AML-193 (cell line): ENCODE data around the gene FKBP9.
"Not testable (repeated sequence)": the region's sequence is repeated elsewhere in the genome, so short reads cannot be mapped to it uniquely, and the experiment has no call there.

Experiments used
- DNase-seq, 2 experiments: peaks; one replicate each; lab custom pipeline; 2025; lab: John Stamatoyannopoulos, UW

The FKBP9 gene

DNA sequence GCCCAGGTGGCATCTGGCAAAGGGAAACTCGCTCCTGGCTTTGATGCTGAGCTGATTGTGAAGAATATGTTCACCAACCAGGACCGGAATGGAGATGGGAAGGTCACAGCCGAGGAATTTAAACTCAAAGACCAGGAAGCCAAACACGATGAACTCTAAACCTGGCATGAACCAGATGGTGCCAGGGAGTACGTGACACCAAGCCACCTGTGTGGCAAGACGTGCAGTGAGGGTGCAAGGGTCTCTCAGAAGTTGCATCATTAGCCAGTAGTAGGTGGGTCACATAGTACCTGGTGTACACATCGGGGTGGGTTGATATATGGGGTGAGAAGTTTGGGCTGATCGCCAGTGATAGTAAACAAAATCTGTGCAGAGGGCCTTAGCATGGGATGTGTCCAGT lies 48.0 kb downstream of the FKBP9 start:
- not testable (repeated sequence) for DNase-seq

DNA sequence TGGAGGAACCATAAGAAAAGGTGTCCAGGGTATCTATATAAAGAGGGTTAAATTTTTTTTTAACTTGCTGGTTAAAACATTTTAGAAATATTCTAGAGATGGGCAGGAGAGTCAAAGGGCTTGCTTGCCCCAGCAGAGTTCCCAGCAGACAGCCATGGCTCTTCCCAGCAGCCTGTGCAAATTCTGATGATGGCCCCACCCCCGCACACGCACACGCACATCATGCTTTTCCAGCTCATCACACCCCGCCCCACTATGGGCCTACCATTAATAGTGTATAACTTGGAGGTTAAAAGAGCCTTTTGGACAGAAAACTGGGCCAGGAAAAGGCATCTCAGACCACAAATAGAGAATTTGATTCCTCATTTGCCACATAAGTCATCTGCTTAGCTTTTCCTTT lies 48.5 kb downstream of the FKBP9 start:
- not testable (repeated sequence) for DNase-seq

DNA sequence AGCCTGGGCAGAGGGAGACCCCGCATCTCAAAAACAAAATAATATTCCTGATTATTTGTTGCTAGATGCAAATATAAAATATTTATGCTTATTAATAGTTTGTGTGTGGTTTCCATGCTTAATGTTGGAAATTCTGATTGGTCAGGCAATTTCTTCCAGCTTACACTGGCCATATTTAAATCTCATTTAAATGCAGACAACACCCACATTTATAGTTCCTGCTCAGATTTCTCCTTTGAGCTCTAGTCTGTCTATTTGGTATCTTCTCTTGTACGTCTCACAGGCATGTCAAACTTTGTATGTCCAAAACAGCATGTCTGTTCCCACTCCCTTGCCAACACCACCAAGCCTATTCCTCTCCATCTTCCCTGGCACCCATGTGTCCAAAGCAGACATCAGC lies 52.5 kb downstream of the FKBP9 start:
- DNase-seq, result no peak

DNA sequence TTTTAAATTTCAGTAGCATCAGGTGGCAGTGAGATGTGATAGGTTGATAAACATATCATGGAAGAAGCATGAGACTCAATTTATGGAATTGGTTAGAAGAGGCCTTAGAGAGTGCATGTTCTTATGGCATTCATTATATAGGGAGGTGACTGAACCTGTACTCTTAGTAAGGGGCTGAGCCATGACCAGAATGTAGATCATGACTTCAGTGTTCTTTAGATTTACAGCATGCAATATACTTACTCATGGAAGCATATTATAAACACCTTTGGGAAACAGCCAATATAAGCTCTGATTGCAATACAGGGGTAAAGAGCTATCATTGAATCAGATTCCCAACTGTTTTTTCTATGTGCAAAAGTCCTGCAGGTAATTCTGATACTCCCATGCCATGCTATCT lies 55.1 kb downstream of the FKBP9 start:
- DNase-seq, result no peak

DNA sequence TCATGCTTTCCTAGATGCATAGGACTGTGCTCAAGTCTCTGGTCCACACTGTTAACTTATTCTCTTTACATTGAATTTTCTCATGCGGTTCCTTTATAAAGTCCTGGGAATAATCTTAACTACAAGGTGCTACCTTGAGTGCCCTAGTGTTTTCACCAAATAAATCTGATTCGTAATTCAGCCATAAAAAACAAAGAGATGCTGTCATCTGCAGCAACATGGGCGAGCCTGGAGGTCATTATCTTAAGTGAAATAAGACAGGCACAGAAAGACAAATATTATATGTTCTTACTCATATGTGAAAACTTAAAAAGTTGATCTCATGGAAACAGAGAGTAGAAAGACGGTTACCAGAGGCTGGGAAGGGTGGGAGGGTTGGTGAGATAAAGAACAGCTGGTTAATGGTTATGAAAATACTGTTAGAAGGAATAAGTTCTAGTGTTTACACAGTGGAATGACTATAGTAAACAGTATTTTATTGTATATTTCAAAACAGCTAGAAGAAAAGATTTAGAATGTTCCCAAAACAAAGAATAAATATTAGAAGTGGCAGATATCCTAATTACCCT lies 67.0 kb downstream of the FKBP9 start:
- no peak for DNase-seq

DNA sequence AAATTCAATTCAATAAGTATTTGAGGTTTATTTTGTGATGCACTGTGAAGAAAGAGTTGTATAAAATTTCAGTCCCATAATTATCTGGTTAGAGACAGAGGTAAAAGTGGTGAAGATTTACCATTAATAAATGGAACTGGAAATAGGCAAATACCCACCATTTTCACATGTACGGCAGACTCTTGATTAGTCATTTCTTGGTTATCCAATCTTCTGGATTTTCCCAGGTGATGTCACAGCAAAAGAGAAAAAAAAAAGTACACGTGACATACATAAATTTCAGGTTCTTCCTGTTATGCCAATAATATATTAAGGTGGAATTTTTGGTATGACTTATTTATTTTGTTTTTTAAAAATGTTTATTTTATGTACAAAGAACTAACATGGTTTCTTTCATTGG lies 78.5 kb downstream of the FKBP9 start:
- no peak for DNase-seq

DNA sequence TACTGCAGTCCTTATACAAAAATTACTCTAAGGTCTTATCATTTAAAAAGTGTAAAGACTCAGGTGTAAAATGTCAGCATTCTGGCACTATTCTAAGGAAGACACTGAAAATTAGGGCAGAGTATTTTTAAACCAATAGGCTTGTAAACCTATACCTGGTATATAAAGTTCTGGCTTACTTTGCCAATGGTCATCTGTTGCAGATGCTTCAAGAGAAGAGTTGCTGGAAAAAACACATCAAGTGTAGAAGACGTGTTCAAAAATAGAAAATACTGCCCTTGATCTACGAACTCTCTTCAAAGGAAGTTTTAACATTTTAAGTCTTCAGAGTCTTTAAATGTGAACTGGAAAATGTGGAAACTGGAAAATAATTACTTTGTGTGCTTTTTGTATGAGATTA lies 81.4 kb downstream of the FKBP9 start:
- DNase-seq, result no peak

DNA sequence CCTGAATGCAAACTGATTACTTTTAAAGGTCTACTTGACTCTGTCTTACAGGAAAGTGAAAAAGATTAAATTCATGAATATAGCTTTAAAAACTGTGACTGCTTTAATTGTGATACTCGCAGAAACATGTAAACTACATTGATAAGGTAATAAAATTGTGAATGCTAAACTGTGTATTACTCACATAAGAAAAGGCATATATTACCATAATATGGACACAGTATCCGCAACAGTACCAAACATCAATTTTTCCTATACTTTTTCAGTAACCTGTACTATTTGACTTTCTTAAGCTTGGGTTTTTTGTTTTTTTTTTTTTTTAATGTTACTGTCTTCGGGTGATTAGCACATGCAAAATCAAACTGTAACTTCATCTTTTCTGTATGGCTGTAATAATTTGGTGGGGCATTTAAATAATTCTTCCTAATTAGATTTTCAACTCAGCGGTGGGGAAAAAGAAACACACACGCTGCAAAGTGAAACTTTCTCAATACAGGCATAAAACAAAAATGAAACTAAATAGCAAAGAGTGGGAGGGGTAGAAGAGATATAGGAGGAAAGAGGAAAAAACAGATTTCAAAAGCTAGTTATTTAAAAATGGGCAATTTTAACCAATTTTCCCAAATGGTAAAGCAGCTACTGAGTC lies 82.1 kb downstream of the FKBP9 start:
- peak; percentile 17 to 35 for DNase-seq

DNA sequence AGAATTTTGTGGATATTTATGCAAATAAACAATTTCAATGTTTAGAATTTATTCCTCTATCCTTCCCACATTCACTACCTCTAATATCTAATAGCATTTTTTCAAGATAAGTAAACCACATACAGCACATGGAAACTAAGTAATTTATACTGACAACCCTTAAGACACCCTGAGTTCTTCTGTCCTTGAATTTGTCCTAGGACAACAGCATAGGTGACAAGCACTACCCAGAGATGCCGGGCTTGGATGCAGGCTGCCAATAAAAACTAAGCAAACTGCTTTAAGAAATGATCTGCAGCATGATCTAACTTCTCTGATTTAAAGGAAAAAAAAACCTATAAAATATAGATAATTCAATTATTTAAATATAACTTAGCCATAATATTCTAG lies 82.7 kb downstream of the FKBP9 start:
- DNase-seq, result no peak

DNA sequence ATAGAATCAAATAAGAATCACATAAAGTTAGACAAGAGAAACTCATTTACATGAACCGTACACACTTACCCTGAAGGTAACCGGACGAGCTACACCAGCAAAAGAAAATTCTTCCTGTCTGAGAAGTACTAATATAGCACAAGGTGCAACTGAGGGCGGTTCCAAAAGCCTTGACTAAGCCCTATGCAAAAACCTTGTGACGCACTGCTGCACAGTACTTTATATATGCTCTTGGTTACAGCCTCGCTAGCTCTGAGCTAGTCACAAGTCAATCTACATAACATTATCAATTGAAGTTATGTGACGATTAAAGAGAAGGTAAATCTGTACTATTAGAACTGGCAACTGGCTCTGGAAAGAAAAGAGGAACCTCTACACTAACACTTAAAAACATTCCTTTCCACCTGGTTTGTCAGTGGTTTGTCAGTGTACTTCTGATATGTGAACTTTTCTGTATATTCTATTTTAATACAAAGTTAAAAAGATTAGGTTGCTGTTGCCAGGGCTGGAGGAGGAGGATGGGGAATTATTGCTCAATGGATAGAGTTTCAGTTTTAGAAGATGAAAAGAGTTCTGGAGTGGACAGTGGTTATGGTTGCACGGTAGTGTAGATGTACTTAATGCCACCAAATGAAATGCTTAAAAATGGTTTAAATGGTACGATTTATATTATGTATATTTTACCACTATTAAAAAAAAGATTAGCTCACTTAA lies 83.7 kb downstream of the FKBP9 start:
- peak; percentile 29 to 31 for DNase-seq

DNA sequence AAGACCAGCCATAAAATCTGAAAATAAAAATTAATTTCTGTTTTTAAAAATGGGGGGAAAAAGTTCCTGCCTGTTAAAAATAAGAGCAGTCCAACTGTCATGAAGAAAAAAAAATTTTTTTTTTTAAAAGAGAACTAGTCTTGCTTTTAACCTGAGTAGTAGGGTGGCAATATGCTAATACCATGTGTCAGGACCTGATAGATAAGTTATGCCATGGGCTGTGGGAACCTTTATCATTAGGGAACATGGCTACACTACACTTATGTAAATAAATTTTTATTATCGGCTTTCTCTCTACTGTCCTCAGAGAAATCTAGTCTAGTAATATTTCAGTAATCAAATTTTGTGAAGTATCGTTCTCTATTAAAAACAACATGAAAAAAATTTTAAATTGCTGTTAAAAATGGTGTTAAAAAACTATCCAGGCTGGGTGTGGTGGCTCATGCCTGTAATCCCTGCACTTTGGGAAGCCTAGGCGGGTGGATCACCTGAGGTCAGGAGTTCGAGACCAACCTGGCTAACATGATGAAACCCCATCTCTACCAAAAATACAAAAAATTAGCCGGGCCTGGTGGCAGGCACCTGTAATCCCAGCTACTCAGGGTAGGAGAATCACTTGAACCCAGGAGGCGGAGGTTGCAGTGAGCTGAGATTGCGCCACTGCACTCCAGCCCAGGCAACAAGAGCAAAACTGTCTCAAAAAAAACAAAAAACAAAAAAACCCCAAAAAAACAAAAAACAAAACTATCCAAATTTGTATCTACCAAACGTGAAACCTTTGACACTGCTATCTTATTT lies 84.6 kb downstream of the FKBP9 start:
- no peak for DNase-seq

DNA sequence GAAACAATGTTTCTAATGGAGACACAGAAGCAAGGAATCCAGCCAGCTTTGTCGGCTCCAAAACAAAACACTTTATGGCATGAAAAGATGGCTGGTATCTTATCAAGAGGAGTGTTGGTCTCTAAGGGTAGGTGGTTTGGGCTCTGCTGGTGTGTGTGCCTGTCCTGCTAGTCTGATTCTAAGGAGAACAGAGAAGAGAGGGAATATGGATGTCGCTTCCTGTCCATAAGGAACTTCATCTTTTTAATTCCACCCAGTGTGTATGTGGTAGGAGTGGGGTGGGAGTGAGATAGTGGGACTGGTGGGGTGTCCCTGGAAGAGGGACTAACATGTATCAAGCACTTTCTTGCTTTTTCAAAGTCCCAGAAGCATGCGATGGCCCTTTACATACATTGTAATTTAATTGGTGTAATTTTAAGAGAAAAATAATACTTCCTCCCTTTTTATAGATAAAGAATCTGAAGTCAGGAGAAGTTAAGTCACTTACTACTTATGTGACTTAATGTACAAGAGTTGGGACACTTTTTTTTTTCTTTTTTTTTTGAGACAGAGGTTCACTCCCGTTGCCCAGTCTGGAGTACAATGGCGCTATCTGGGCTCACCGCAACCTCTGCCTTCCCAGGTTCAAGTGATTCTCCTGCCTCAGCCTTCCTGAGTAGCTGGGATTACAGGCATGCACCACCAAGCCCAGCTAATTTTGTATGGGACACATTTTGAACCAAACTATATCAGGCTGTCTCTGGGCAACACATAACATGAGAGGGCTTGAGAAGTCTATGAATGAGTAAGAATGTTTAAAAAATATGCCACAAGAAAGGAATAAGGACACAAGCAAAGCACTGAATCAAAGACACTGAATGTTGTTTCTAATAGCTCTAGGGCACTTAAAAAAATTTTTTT lies 86.5 kb downstream of the FKBP9 start:
- DNase-seq, result no peak

DNA sequence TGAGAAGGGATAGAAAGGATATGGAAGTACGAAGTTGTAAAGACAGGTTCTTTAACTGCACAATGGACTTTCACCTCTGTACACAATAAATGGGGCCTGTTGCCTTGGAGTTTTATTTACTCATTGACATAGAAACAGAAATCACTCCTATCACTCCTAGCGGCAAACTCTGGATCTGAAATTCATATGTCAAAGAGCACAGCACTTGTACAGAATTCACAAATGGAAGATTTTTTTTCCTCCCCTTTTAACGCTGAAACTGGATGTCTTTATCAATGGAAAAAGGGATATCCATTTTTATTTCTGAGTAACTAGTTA lies 87.1 kb downstream of the FKBP9 start:
- no peak for DNase-seq

DNA sequence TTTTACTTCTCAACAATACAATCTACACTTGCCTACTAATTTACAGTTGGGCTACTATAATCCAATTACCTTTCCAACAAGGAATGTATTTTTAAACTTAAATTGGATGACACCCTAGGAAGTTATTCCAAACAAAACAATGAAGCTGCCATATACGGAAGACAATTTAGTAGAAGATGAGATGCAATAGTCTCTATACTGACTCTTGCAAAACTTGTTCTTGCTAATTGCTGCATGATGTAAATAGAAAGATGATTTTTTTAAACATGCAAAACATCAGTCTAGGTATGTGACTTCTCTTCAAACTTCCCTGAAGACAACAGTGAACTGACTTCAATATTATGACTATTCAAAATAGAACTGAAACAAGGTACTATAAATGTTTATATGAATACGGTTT lies 87.7 kb downstream of the FKBP9 start:
- DNase-seq, result no peak

DNA sequence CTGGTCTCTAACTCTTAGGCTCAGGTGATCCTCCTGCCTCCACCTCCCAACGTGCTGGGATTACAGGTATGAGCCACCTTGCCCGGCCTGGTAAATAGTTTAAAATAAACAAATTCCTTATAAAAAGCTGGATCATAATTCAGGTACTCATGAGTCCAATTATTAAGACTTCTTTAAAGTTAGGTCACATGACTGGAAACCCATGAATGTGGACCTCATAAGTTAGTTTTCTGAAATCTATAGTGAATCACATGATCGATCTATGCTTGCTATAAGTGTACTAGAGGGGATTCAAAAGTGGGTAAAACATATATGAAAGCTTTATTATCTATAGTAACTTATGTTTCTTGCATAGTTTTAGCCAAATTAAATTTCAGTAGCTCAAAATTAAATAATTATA lies 91.0 kb downstream of the FKBP9 start:
- no peak for DNase-seq

DNA sequence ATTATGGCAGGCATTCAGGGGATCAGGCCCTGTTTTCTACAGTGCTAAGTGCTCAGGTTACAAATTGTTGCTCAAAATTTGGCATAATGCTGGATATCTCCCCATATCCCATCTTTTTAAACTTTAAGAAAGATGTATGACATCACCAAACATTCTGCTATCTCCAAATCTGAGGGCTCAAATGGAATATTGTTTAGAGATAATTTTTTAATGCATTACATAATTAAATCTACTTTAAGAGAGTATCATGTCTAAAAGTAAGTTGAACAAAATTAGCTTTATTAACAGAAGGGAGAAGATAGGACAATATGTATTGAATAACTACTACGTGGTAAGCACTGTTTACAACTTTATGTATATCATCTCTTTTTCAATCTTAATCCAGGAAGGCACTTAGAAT lies 91.5 kb downstream of the FKBP9 start:
- DNase-seq, result no peak

DNA sequence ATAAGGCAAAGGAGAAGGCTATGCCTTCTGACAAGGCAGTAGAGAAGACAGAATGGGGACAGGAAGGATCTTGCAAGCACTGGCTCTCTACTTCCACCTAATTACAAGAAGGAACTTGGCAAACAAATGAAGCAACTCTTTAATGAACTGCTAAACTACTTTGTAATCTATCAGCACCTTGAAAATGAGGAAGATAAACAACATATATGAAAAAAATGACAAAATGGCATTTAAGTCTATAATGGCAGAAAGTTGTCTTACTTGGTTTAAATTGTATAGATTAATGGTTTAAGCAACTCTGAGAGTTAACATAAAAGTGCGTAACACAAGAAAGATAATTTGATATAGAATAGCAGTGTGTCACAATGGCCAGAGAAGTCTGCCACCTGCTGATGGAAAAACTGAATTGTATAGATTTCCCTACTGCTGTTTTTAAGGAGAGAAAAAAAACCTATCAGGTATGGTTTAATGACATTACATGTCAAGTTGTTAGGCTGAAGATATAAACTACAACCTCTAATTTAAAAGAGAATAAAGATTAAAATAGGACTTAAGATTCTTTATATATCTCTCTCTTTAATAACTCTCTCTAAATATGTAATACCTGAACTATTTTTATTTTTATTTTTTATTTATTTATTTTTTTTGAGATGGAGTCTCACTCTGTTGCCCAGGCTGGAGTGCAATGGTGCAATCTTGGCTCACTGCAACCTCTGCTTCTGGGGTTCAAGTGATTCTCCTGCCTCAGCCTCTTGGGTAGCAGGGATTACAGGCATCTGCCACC lies 93.5 kb downstream of the FKBP9 start:
- DNase-seq, result peak; percentile 90 to 93

DNA sequence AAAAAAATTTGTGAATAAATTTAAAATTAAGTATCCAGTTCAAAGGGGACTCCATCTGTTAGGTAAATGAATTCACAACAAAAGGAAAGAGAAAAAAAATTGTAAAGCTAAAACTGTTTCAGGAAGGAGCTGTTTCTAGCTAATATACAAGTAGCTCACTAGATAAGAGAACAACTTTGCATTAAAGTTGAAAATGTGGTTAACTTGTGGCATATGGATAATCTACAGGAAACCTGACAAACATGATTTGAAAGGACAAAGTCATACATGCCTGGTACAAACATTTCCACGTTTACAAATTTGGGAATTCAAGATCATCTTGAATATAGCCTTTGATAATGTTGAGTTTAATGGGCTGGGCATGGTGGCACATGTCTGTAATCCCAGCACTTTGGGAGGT lies 96.5 kb downstream of the FKBP9 start:
- no peak for DNase-seq

DNA sequence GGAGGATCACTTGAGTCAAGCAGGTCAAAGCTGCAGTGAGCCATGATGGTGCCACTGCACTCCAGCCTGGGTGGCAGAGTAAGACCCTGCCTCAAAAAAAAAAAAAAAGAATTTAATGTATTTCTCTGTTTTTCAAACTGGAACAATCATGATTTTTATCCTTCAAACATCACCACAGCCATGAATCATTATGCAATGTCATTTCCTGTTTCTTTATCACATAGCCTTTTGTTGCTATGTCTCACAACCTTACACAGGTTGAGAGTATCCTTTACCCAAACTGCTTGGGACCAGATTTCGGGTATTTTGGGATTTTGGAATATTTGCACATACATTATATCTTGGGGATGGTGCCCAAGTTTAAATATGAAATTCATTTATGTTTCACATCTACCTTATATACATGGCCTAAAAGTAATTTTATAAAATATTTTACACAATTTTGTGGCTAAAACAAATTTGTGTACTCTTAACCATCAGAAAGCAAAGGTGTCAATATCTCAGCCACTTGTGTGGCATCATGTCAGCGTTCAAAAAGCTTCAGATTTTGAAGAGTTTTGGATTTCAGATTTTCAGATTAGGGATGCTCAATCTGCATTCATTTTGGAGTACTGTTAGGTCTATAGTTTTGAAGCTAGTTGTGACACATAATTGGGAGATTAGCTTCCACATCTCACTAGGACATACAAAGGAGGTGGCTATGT lies 97.2 kb downstream of the FKBP9 start:
- peak; percentile 54 to 64 for DNase-seq

DNA sequence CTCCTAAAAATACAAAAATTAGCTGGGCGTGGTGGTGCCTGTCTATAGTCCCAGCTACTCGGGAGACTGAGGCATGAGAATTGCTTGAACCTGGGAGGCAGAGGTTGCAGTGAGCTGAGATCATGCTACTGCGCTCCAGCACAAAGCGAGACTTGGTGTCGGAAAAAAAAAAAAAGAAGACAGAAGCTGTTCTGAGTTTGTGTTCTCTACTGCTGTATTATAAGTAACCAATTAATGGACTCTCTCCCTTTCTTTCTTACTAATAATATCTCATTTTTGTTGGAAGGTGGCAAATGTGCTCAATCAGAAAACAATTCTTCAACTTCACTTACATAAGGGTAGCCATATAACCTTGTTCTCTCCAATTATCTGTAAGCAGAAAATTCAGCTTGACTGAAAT lies 97.9 kb downstream of the FKBP9 start:
- DNase-seq, result no peak
